Measurements from ENCODE around the gene PNMA8C.
"Not testable (repeated sequence)": the region's sequence is repeated elsewhere in the genome, so short reads cannot be mapped to it uniquely, and the experiment has no call there.

The PNMA8C gene

DNA sequence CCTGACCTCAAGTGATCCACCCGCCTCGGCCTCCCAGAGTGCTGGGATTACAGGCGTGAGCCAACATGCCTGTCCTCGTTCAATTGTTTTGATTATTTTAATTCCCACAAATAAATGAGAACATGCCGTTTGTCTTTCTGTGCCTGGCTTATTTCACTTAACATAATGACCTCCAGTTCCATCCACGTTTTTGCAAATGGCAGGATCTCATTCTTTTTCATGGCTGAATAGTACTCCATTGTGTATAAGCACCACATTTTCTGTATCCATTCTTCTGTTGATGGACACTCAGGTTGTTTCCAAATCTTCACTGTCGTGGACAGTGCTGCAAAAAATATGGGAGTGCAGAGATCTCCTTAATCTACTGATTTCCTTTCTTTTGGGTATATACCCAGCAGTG, 4.7 kb upstream of the PNMA8C start:
- H3K4me3 Mint-ChIP-seq; H3K27ac Mint-ChIP-seq; H3K36me3 Mint-ChIP-seq (ENCODE audit: low read depth); DNase-seq (ENCODE audit: low spot score); H3K9me3 Mint-ChIP-seq: not testable (repeated sequence)
- peaks cover 34% of the 10 kb centered on the region for H3K27me3 Mint-ChIP-seq (ENCODE audit: low read depth)
- peaks cover 11% of the 10 kb centered on the region for H3K4me1 Mint-ChIP-seq (ENCODE audit: low read depth)

DNA sequence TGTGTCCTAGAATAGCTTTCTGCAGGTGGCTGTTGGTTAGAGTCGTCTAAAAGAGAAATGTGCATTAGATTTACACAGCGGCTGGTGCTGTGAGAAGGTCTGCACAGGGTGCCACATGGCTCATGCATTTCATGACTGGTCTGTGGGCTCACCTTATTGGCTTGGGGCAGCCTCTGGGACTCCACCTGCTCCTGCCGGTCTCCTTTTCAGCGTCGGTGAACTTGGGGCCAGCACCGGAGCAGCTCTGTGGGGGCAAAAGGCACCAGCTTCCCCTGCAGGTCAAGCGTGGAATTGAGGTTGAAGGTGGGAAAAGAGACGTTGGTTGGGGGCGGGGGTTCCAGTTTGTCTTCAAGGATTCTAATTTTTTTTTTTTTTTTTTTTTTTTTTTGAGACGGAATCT, 3.1 kb upstream of the PNMA8C start:
- Mint-ChIP-seq H3K4me1 (ENCODE audit: low read depth) (peaks cover 22% of the 10 kb centered on the region), H3K27me3 (ENCODE audit: low read depth) (peaks cover 50% of the 10 kb centered on the region), H3K4me3 (no peak overlapping the region), H3K27ac (no peak overlapping the region), H3K9me3 (no peaks in the 10 kb centered on the region), H3K36me3 (ENCODE audit: low read depth) (no peaks in the 10 kb centered on the region)
- no peak for DNase-seq (ENCODE audit: low spot score)

DNA sequence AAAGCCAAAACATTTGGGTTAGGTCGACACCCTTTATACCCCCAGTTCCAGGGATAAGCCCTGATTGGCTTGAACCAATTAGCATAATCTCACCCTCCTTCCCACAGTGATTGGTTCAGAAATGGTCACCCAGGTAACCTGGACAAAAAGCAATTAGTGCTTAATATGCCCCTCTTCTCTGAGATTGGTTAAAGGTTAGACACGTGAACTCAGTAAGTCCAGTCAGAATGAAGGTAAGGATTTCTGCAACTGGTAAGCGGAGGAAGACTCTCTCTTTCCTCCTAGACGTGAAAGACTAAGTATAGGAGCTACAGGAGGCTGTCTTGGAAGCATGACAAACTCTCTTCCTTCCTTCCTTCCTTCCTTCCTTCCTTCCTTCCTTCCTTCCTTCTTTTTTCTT, 1.3 kb upstream of the PNMA8C start:
- Mint-ChIP-seq H3K4me1 (ENCODE audit: low read depth) (peaks cover 26% of the 10 kb centered on the region), H3K36me3 (ENCODE audit: low read depth) (no peaks in the 10 kb centered on the region), H3K4me3 (no peak overlapping the region), H3K9me3 (no peaks in the 10 kb centered on the region), H3K27ac (no peak overlapping the region), H3K27me3 (ENCODE audit: low read depth) (peaks cover 64% of the 10 kb centered on the region)
- DNase-seq (ENCODE audit: low spot score) = no peak

DNA sequence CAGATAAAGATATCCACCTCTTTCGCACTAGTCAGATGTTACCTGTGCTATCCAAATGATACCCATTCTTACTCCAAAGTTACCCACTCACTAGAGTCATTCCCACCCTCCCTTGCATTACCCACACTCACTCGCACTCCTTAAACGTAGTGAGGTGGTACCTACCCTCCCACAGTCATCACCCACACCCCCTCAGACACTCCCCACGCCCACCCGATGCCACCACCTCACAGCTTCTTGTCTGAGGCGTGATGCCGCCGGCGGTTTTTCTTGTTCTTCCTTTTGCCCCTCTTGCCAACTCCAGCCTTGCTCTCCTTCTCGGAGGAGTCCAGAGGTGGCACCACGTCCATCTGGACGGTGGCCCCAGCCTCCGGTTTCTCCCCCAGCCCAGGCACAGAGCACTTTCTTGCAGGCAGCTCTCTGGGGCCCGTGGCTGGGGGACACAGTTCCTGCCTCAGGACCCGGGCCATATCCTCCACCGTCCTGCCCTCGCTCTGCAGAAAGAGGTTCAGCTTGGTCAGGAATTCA, 1.2 kb downstream of the PNMA8C start:
- Mint-ChIP-seq H3K27ac (no peak overlapping the region), H3K9me3 (no peaks in the 10 kb centered on the region), H3K4me1 (ENCODE audit: low read depth) (peaks cover 26% of the 10 kb centered on the region), H3K27me3 (ENCODE audit: low read depth) (peaks cover 74% of the 10 kb centered on the region), H3K36me3 (ENCODE audit: low read depth) (no peaks in the 10 kb centered on the region), H3K4me3 (no peak overlapping the region)
- no peak for DNase-seq (ENCODE audit: low spot score)

DNA sequence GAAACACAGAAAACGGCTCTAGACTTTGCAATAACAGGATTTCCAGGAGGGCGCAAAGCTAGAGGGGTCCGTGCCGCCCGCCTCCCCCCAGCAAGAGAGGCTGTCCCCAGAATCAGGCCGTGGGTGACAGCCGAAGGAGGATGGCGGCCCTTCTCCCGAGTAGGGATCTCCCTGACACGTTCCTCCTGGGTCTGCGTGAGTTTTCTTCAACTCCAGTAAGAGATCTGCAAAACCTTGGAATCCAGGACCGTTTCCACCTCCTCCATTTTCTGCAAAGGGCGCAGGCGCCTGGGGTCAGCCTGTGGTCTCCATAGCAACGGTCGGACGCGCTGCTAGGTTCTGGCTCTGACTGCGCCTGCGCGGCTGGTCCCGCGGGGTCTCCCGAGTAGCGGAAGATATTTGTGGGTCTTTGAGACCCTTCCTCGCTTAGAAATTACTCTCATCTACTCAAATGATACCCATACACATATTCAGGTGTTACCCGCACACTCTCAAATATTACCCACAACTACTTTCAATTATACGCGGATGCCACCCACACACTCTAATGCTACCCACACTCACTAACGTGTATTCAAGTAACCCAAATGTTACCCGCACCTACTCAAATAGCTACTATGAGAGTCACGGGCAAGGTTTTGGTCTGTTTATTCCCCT, 2.1 kb downstream of the PNMA8C start:
- Mint-ChIP-seq H3K9me3 (no peaks in the 10 kb centered on the region), H3K36me3 (ENCODE audit: low read depth) (no peaks in the 10 kb centered on the region), H3K27me3 (ENCODE audit: low read depth) (peaks cover 72% of the 10 kb centered on the region), H3K4me3 (peak overlapping the region; percentile 60), H3K27ac (no peak overlapping the region), H3K4me1 (ENCODE audit: low read depth) (peaks cover 26% of the 10 kb centered on the region)
- DNase-seq (ENCODE audit: low spot score) = peak; percentile 29

DNA sequence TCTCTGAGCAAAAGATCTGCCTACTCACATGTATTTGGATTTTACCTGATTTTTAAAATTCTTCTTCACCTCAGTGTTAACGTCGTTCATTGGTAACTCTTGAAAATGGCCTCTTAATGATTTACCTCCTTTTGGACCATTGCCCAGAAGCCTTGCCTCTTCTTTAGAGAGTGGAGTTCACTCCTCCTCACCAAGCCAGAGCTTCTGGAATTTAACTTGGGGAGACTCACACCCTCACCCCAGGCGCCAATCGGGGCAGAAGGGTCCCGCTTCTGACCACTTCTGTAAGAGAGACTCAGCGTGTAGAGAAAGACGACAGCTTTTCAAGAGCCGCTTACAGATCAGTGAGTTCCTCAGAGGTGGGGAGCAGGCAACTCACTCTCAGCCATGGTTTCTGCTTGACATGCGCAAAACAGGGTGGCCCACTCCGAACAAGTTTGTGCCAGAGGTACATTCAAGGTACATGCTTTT, 2.7 kb downstream of the PNMA8C start:
- H3K4me3 Mint-ChIP-seq = no peak overlapping the region
- H3K27ac Mint-ChIP-seq = no peak overlapping the region
- no peaks in the 10 kb centered on the region for H3K36me3 Mint-ChIP-seq (ENCODE audit: low read depth)
- H3K9me3 Mint-ChIP-seq = no peaks in the 10 kb centered on the region
- H3K27me3 Mint-ChIP-seq (ENCODE audit: low read depth) = peaks cover 68% of the 10 kb centered on the region
- peaks cover 26% of the 10 kb centered on the region for H3K4me1 Mint-ChIP-seq (ENCODE audit: low read depth)
- DNase-seq (ENCODE audit: low spot score) = no peak

DNA sequence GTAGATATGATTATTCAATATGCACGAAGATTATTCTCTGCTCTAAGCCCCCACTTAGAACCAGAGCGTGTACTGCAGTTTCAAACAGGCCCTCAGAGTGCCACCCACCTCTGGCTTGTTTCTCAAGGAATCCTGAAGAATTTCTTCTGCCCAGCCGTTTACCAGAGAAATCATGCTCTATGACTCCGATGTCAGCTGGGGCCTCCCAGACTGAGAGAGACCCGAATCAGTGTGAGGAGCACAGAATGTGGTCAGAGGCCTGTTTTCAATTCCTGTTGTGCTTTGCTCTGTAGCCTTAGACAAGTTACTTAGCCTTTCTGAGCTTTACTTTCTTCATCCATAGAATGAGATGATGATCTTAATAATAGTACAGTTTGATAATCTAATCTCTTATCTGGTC, 5.5 kb downstream of the PNMA8C start:
- Mint-ChIP-seq H3K4me3 (no peak overlapping the region), H3K27me3 (ENCODE audit: low read depth) (peaks cover 46% of the 10 kb centered on the region), H3K36me3 (ENCODE audit: low read depth) (no peaks in the 10 kb centered on the region), H3K27ac (no peak overlapping the region), H3K9me3 (no peaks in the 10 kb centered on the region), H3K4me1 (ENCODE audit: low read depth) (peaks cover 14% of the 10 kb centered on the region)
- DNase-seq (ENCODE audit: low spot score) = no peak

DNA sequence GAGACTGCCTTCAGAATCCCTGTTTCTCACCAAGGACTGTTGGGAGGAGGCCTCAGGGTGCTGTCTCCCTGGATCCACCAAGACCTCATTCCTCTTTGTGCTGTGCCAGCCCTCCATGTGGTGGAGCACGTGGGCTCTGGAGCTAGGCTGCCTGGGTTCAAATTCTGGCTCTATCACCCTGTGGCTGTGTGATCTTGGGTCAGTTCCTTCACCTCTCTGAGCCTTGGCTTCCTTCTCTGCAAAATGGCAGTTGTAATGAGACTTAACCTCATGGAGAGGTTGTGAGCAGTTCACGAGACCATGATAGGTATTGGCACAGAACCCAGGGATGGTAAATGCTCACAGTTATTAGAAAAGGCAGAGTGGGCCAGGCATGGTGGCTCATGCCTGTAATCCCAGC, 6.4 kb downstream of the PNMA8C start:
- Mint-ChIP-seq H3K36me3 (ENCODE audit: low read depth) (no peaks in the 10 kb centered on the region), H3K27me3 (ENCODE audit: low read depth) (peaks cover 40% of the 10 kb centered on the region), H3K9me3 (no peaks in the 10 kb centered on the region)

DNA sequence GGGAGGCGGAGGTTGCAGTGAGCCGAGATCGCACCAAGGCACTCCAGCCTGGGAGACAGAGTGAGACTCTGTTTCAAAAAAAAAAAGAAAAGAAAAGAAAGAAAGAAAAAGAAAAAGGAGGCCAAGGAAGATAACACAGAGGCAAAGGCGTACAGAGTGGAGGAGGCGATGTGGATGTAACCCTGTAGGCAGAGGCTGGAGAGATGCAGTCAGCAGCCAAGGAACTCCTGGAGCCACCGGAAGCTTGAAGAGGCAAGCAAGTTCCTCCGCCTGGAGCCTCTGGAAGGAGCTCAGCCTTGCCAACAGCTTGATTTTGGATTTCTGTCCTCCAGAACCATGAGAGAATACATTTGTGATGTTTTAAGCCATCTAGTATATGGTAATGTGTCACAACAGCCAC, 8.7 kb downstream of the PNMA8C start:
- Mint-ChIP-seq H3K36me3 (ENCODE audit: low read depth) (no peaks in the 10 kb centered on the region), H3K9me3 (no peaks in the 10 kb centered on the region), H3K27me3 (ENCODE audit: low read depth) (peaks cover 39% of the 10 kb centered on the region), H3K4me3 (no peak overlapping the region), H3K27ac (no peak overlapping the region), H3K4me1 (ENCODE audit: low read depth) (peaks cover 1% of the 10 kb centered on the region)
- DNase-seq (ENCODE audit: low spot score) = no peak

More for the DNA sequence above, 6.4 kb downstream of the PNMA8C start:
- Mint-ChIP-seq H3K4me3 (no peak overlapping the region), H3K27ac (no peak overlapping the region), H3K4me1 (ENCODE audit: low read depth) (peaks cover 8% of the 10 kb centered on the region)
- no peak for DNase-seq (ENCODE audit: low spot score)

DNA sequence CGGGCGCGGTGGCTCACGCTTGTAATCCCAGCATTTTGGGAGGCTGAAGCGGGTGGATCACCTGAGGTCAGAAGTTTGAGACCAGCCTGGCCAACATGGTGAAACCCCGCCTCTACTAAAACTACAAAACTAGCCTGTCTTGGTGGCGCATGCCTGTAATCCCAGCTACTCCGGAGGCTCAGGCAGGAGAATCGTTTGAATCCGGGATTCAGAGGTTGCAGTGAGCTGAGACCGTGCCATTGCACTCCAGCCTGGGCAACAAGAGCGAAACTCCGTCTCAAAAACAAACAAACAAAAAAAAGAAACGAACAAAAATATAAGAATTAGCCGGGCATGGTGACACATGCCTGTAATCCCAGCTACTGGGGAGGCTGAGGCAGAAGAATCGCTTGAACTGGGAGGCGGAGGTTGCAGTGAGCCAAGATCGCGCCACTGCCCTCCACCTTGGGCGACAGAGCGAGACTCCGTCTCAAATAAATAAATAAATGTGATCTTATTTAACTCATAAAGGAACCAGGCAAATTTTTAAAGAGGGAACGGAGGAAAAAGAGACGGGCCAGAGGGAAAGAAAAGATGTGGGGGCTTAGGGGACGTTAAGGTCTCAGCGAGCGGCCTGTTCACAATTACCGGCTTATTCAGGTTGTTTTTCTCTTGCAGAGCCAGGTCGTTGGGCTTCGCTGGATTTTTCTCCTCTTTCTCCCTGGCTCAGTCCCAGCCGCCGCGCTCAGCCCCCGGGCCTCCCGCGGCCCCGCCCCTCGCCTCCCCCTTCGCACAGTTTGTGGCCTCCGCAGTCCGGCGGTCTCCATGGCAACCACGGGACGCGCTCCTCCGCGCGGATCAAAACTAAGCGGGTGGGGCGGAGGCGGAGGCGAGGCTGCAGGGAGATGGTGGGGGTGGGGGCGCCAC, 12.7 kb downstream of the PNMA8C start:
- DNase-seq (ENCODE audit: low spot score); H3K9me3 Mint-ChIP-seq; H3K4me3 Mint-ChIP-seq; H3K4me1 Mint-ChIP-seq (ENCODE audit: low read depth); H3K27ac Mint-ChIP-seq; H3K36me3 Mint-ChIP-seq (ENCODE audit: low read depth): not testable (repeated sequence)
- peaks cover 55% of the 10 kb centered on the region for H3K27me3 Mint-ChIP-seq (ENCODE audit: low read depth)

DNA sequence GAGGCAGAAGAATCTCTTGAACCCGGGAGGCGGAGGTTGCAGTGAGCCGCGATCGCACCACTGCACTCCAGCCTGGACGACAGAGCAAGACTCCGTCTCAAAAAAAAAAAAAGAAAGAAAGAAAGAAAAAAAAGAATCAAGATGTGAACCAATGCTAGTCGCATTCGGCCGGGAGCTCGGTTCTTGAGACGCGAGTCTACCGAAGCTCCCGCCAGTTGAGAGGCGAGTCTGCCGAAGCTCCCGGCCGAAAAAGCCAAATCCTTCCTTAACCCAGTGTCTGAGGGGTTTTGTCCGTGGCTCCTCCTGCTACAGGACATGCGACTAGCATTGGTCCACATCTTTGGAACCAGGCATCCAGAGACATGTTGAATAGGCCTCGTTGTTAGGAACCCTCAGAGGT, 13.8 kb downstream of the PNMA8C start:
- not testable (repeated sequence) for H3K4me1 Mint-ChIP-seq (ENCODE audit: low read depth); H3K9me3 Mint-ChIP-seq; H3K4me3 Mint-ChIP-seq; H3K36me3 Mint-ChIP-seq (ENCODE audit: low read depth); DNase-seq (ENCODE audit: low spot score); H3K27ac Mint-ChIP-seq
- H3K27me3 Mint-ChIP-seq (ENCODE audit: low read depth) = peaks cover 64% of the 10 kb centered on the region

DNA sequence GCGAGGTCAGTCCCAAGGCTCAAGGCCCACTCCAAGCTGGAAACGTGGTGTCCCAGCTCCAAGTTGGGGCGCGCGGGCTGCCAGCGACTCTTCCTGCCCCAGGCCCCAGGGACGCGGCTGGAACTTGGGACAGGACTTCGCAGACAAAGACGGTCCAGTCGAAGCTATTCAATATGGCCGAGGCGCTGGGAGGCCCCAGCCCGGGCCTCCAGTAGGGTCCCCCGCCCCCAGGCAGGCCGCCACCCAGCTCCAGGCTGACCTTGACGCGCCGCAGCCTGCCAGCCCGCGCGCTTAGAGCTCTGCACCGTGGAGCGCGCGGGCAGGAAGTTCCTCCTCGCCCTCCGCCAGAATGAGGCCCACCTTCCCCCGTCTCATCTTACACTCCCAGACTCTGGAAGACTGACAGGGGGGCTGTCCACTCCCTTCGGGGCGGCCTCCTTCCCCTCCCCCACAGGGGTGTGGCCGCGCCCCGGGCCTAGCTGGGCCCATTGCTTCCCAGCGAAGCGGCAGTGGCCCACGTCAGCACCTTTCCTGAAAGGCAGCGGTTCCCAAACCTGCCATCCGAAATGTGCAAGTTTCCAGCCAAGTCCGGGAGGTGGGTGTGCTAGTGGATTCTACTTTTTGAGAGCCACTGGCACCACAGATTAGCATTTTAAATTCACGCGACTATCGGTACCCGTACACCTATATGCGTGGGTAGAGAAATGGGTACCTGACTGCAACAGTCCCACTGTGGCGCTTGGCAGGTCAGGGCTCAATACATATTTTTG, 15.3 kb downstream of the PNMA8C start, which contains the start of gene CCDC8:
TSS of gene CCDC8 (minus strand) at position 303 of the 770 bp plus-strand sequence. CDS start 754 bp downstream, outside the sequence.
- H3K27me3 Mint-ChIP-seq (ENCODE audit: low read depth) = peaks cover 75% of the 10 kb centered on the region
- H3K27ac Mint-ChIP-seq = no peak within 1 kb of the TSS
- peaks cover 2% of the 10 kb centered on the region for H3K4me1 Mint-ChIP-seq (ENCODE audit: low read depth)
- H3K9me3 Mint-ChIP-seq = no peaks in the 10 kb centered on the region
- H3K36me3 Mint-ChIP-seq (ENCODE audit: low read depth) = no peaks in the 10 kb centered on the region
- DNase-seq (ENCODE audit: low spot score) = no peak
- H3K4me3 Mint-ChIP-seq = no peak within 1 kb of the TSS

DNA sequence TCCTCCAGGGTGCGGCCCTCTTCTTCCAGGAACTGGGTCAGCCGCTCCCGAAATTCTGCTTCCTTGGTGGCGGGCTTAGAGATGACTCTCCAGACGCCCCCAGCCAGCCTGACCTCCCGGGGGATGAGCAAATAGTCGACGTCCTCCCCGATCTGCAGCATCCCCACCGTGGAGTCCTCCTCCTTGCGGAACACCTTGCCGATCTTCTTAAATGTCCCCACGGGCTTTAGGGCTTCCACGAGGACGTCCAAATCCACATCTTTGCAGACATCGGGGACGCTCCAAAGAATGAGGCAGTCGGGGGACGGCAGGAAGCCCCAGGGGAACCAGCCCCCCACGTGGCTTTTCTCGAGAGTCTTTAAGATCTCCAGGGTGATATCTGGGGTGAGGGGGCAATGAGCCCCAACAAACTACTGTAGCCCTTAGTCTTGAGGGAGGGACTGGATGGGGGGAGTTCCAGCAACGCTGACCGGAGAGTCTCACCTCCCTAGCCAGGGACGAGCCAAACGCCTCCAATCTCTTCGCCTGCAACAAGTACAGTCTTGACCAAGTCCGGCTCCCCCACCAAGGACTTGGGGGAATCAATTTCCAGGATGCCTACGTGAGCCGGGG, 16.0 kb downstream of the PNMA8C start:
- Mint-ChIP-seq H3K27ac (no peak overlapping the region), H3K9me3 (no peaks in the 10 kb centered on the region), H3K4me3 (no peak overlapping the region), H3K36me3 (ENCODE audit: low read depth) (no peaks in the 10 kb centered on the region), H3K27me3 (ENCODE audit: low read depth) (peaks cover 79% of the 10 kb centered on the region), H3K4me1 (ENCODE audit: low read depth) (peaks cover 4% of the 10 kb centered on the region)
- DNase-seq (ENCODE audit: low spot score) = no peak
